SK-N-SH (cell line): ENCODE results near the gene LRRC59.

ENCODE experiments used
- EZH2phosphoT487 ChIP-seq: fragments of 200-600 bp; sonication (generic); IDR thresholded peaks from 2 replicates; pipeline ENCODE4 v1.6.1; 2017; ENCODE audit warnings: low read depth, mixed run types, mild to moderate bottlenecking, antibody characterized with exemption, moderate library complexity, borderline replicate concordance
- FOXJ3 ChIP-seq: sonication (generic); formaldehyde crosslinking; IDR thresholded peaks from 2 replicates; pipeline ENCODE4 v1.5.1; 2020; ENCODE audit warnings: mild to moderate bottlenecking, missing genetic modification reagents
- MXI1 ChIP-seq: IDR thresholded peaks from 2 replicates; pipeline ENCODE4 v1.6.1; 2012; ENCODE audit warnings: mild to moderate bottlenecking, low read depth, low read length, improper control_type of control experiment
- RCOR1 ChIP-seq: fragments of 150-350 bp; IDR thresholded peaks from 2 replicates; pipeline ENCODE4 v1.6.1; 2017; ENCODE audit warnings: antibody characterized with exemption, low read length
- RFX5 ChIP-seq: IDR thresholded peaks from 2 replicates; pipeline ENCODE4 v1.6.1; 2012; ENCODE audit warnings: mild to moderate bottlenecking, improper control_type of control experiment, low read length
- SIN3A ChIP-seq: IDR thresholded peaks from 2 replicates; pipeline ENCODE4 v1.6.1; 2012; ENCODE audit warnings: low read depth, mild to moderate bottlenecking, low read length, moderate library complexity, borderline replicate concordance
- TAF1 ChIP-seq: IDR thresholded peaks from 2 replicates; pipeline ENCODE4 v1.6.1; 2012; ENCODE audit warnings: low read depth, mild to moderate bottlenecking, low read length, moderate library complexity, borderline replicate concordance
- TCF12 ChIP-seq: IDR thresholded peaks from 2 replicates; pipeline ENCODE4 v1.4.0; 2012
- YY1 ChIP-seq: IDR thresholded peaks from 2 replicates; pipeline ENCODE4 v1.4.0; 2012; ENCODE audit warnings: low read depth, mild to moderate bottlenecking
- TF ChIP-seq, protein P1 (sequence below): fragments of 200-600 bp; sonication (generic); IDR thresholded peaks from 2 replicates; pipeline ENCODE4 v1.6.1; 2017; ENCODE audit warnings: antibody characterized with exemption, mild to moderate bottlenecking, moderate library complexity
- TF ChIP-seq, protein P2 (sequence below): IDR thresholded peaks from 2 replicates; pipeline ENCODE4 v1.6.1; 2012; ENCODE audit warnings: mild to moderate bottlenecking, low read depth, low read length, moderate library complexity

- TF ChIP-seq TCF12 (no peak), RFX5 (no peak), YY1 (no peak), FOXJ3 (CRISPR knock-in tag) (no peak), EZH2phosphoT487 (no peak), RCOR1 (no peak), SIN3A (no peak), TAF1 (no peak), MXI1 (no peak)
- TF ChIP-seq, protein P1, sequence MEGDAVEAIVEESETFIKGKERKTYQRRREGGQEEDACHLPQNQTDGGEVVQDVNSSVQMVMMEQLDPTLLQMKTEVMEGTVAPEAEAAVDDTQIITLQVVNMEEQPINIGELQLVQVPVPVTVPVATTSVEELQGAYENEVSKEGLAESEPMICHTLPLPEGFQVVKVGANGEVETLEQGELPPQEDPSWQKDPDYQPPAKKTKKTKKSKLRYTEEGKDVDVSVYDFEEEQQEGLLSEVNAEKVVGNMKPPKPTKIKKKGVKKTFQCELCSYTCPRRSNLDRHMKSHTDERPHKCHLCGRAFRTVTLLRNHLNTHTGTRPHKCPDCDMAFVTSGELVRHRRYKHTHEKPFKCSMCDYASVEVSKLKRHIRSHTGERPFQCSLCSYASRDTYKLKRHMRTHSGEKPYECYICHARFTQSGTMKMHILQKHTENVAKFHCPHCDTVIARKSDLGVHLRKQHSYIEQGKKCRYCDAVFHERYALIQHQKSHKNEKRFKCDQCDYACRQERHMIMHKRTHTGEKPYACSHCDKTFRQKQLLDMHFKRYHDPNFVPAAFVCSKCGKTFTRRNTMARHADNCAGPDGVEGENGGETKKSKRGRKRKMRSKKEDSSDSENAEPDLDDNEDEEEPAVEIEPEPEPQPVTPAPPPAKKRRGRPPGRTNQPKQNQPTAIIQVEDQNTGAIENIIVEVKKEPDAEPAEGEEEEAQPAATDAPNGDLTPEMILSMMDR, result no peak
- TF ChIP-seq, protein P2, sequence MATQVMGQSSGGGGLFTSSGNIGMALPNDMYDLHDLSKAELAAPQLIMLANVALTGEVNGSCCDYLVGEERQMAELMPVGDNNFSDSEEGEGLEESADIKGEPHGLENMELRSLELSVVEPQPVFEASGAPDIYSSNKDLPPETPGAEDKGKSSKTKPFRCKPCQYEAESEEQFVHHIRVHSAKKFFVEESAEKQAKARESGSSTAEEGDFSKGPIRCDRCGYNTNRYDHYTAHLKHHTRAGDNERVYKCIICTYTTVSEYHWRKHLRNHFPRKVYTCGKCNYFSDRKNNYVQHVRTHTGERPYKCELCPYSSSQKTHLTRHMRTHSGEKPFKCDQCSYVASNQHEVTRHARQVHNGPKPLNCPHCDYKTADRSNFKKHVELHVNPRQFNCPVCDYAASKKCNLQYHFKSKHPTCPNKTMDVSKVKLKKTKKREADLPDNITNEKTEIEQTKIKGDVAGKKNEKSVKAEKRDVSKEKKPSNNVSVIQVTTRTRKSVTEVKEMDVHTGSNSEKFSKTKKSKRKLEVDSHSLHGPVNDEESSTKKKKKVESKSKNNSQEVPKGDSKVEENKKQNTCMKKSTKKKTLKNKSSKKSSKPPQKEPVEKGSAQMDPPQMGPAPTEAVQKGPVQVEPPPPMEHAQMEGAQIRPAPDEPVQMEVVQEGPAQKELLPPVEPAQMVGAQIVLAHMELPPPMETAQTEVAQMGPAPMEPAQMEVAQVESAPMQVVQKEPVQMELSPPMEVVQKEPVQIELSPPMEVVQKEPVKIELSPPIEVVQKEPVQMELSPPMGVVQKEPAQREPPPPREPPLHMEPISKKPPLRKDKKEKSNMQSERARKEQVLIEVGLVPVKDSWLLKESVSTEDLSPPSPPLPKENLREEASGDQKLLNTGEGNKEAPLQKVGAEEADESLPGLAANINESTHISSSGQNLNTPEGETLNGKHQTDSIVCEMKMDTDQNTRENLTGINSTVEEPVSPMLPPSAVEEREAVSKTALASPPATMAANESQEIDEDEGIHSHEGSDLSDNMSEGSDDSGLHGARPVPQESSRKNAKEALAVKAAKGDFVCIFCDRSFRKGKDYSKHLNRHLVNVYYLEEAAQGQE, result no peak
These were observed 23.6 kb downstream of the LRRC59 start for GRCh38 chr17:50373705-50374104.
